Gastroesophageal sphincter (tissue), 3 donors: ENCODE data around the gene MBOAT1.

ENCODE experiments used
- CTCF ChIP-seq, 4 experiments: fragments of 200-600 bp in 2 of 4; fragments of 450-650 bp in 2 of 4; sonication (generic) in 1 of 4; IDR thresholded peaks; one replicate each; pipeline ENCODE4 v1.5.1; 2017 to 2019; ENCODE audit warnings: antibody characterized with exemption in 4 of 4, mild to moderate bottlenecking in 2 of 4, moderate library complexity in 2 of 4
- POLR2A ChIP-seq, 2 donors: fragments of 450-650 bp; IDR thresholded peaks; one replicate each; pipeline ENCODE4 v1.6.1; 2017; ENCODE audit warnings: antibody characterized with exemption in 2 of 2, mild to moderate bottlenecking in 2 of 2, moderate library complexity in 1 of 2

GRCh38 chr6:20183706-20184105, 28.6 kb downstream of the MBOAT1 start:
- TF ChIP-seq CTCF (IDR thresholded peaks at IDR 0.05) (no peak), POLR2A (IDR thresholded peaks at IDR 0.05) (no peak)
